Fibroblast of the conjunctiva (primary cell): ENCODE results near the gene KRTAP10-10.
"Not testable (repeated sequence)": the region's sequence is repeated elsewhere in the genome, so short reads cannot be mapped to it uniquely, and the experiment has no call there.

Experiments used
- DNase-seq: peaks from one replicate; pipeline ENCODE4 v3.0.0-alpha.2; 2010; ENCODE audit warnings: low read depth

The KRTAP10-10 gene

GRCh38 chr21:44684077-44684476 lies 46.9 kb downstream of the KRTAP10-10 start:
- DNase-seq = no peak

GRCh38 chr21:44684483-44684882 lies 47.3 kb downstream of the KRTAP10-10 start:
- no peak for DNase-seq

DNA sequence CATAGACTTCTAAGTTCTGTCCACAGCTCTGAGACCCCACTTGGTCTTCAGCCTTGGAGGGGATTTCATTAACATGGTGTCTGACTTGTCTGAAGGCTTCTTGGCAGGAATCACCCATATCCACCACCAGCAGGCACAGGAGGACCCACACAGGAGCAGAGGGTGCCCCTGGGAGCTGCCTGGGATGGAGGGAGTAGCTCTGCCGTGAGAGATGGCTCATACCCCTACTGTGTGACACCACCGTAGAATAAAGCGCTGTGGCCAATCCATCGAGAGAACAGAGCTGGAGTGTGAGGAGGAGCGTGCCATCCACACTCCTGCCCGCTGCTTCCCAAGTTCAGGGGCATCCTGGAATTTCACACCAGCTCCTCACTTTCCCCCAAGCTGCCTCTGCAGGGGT lies 47.9 kb downstream of the KRTAP10-10 start:
- DNase-seq = not testable (repeated sequence)

GRCh38 chr21:44686000-44686781 lies 49.0 kb downstream of the KRTAP10-10 start:
- DNase-seq = no peak

DNA sequence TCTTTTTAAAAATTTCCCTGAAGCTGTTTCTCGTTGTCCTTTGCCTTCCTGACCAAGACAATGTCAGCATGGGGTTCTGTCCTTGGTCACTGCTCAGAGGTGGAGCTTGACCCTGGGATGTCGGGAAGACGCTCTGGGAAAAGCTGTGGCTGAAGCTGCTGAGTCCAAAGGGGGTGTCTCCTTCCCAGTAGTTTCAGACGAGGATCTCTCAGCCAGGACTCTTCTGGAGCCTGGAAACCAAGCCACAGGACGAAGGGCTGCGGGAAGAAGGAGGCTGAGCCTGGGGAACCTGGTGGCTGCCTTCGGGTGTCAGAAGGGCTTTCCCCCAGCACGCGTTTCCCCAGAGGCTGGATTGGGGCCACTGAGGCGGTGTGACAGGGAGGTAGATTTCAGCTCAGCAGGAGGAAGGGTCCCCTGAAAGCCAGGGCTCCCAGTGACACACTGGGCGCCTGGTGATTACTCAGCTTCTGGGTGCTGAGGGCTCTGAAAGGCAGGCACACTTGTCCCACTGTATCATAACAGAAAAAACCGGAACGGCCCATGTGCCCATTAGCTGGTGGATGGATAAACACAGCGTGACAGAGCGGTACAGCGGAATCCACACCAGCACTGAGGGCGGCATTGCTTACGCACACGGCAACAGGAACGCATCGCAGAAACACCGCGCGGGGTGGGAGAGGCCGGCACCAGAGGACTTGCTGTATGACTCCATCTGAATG lies 49.8 kb downstream of the KRTAP10-10 start:
- DNase-seq = no peak

DNA sequence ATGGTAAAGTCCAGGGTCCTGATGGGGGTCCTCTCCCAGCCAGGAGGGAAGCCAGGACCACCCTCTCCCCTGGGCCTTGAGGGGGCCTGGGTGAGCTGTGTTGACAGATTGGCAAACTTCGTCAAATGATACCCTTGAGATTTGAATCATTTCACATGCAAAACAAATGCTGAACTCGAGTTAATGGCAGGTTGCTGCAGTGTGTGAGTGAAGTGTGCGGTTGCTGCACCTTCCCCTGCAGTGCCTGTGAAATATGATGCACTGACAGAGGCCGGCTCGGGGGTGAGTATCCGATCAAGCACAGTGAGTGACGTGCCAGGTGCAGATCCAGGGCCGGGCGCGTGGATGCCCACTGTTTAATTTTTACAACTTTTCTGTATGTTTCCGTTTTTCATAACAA lies 50.5 kb downstream of the KRTAP10-10 start:
- DNase-seq = no peak
